K562 (cell line): ENCODE data around the gene PGD.

Experiments
- GATA2 ChIP-seq: sonication (generic); formaldehyde crosslinking; IDR thresholded peaks from 2 replicates; pipeline ENCODE4 v1.4.0; 2020; ENCODE audit warnings: mild to moderate bottlenecking, missing genetic modification reagents
- ZNF586 ChIP-seq: fragments of 450-650 bp; formaldehyde crosslinking; conservative IDR thresholded peaks from 2 replicates; pipeline ENCODE4 v1.4.0; 2020; ENCODE audit warnings: mild to moderate bottlenecking, moderate library complexity

GRCh38 chr1:10450156-10450814, 51.4 kb downstream of the PGD start:
- no peak for TF ChIP-seq GATA2
- TF ChIP-seq ZNF586 (CRISPR knock-in tag): no peak
